ENCODE data around the gene PMM2. TPM values are rescaled to one million over a fixed set of nuclear protein-coding genes. Genes with fewer than 3 reads are reported as not detected.
A peak's percentile ranks its signal among the peaks of the same experiment; 100 is the strongest.

PMM2 gene
- total RNA-seq, 3 donors from 2014 or later = 46.4 to 77.9 (median 74.9) TPM

DNA sequence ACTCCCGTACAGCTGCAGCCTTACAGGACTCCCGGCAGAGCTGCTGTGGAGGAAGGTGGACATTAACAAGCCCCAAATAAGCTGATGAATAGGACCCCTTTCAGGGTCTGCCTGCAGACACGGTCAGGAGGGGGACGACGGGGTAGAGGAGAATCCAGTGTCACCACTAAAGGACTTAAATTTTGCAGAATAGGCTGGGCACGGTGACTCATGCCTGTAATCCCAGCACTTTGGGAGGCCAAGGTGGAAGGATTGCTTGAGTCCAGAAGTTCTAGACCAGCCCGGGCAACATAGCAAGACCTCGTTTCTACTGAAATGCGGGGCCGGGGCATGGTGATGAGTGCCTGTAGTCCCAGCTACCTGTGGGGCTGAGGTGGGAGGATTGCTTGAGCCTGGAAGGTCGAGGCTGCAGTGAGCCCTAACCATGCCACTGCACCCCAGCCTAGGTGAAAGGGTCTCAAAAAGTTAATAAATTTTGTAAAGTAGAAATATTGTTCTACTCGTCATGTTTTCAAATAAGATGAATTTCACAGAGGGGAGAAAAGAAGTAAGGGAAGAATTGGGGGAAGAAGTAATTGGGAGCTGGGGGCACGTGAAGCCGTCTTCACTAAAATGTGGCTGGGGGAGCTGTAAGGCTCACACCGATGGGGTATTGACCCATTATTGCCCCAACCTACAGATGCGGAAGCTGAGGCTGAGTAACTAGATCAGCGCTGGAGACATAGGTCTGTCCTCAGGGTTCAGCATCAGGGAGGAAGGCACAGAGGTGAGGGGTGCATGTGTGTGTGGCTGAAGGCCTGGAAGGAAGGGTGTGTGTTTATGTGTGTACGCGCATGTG lies 89.2 kb downstream of the PMM2 start:
- TF ChIP-seq, protein P1, sequence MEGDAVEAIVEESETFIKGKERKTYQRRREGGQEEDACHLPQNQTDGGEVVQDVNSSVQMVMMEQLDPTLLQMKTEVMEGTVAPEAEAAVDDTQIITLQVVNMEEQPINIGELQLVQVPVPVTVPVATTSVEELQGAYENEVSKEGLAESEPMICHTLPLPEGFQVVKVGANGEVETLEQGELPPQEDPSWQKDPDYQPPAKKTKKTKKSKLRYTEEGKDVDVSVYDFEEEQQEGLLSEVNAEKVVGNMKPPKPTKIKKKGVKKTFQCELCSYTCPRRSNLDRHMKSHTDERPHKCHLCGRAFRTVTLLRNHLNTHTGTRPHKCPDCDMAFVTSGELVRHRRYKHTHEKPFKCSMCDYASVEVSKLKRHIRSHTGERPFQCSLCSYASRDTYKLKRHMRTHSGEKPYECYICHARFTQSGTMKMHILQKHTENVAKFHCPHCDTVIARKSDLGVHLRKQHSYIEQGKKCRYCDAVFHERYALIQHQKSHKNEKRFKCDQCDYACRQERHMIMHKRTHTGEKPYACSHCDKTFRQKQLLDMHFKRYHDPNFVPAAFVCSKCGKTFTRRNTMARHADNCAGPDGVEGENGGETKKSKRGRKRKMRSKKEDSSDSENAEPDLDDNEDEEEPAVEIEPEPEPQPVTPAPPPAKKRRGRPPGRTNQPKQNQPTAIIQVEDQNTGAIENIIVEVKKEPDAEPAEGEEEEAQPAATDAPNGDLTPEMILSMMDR (IDR thresholded peaks at IDR 0.05) = no peak
- intact Hi-C loops (cut with DNase I, micrococcal nuclease) = loop anchor here (5.0 to 10.0 kb wide), 3 partner anchors 55 to 232 kb away; no protein-coding TSS in a partner anchor

DNA sequence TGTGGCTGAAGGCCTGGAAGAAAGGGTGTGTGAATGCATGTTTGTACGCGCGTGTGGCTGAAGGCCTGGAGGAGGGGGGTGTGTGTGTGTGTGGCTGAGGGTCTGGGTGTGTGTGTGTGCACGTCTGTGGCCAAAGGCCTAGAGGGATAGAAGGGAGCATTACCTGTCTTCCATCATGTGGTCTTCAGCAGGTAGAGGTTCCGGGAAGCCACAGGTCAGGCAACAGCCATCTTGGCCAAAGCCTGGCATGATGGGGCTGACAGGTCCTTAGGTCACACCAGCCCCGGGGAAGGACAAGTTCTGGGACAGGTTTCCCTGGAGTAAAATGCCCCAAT lies 89.8 kb downstream of the PMM2 start:
- peak in 1 of 3 donors; percentile 20 for DNase-seq
- Histone ChIP-seq H3K36me3 (ENCODE audit: low read depth) (no peaks in the 10 kb centered on the region), H3K9me3 (no peaks in the 10 kb centered on the region), H3K4me1 (ENCODE audit: low read depth) (peaks cover 21% of the 10 kb centered on the region), H3K4me3 (no peak overlapping the region)
- intact Hi-C loops (cut with DNase I, micrococcal nuclease) = loop anchor here (5.0 to 10.0 kb wide), 3 partner anchors 55 to 233 kb away; no protein-coding TSS in a partner anchor
- TF ChIP-seq, protein P1 (IDR thresholded peaks at IDR 0.05) = no peak
- ATAC-seq = no peak

More for the DNA sequence above, 89.2 kb downstream of the PMM2 start:
- Histone ChIP-seq H3K36me3 (ENCODE audit: low read depth) (no peaks in the 10 kb centered on the region), H3K4me1 (ENCODE audit: low read depth) (peaks cover 21% of the 10 kb centered on the region), H3K9me3 (no peaks in the 10 kb centered on the region), H3K4me3 (no peak overlapping the region)
- DNase-seq (peak in 2 of 3 donors; percentile 17 to 27), ATAC-seq (no peak)

DNA sequence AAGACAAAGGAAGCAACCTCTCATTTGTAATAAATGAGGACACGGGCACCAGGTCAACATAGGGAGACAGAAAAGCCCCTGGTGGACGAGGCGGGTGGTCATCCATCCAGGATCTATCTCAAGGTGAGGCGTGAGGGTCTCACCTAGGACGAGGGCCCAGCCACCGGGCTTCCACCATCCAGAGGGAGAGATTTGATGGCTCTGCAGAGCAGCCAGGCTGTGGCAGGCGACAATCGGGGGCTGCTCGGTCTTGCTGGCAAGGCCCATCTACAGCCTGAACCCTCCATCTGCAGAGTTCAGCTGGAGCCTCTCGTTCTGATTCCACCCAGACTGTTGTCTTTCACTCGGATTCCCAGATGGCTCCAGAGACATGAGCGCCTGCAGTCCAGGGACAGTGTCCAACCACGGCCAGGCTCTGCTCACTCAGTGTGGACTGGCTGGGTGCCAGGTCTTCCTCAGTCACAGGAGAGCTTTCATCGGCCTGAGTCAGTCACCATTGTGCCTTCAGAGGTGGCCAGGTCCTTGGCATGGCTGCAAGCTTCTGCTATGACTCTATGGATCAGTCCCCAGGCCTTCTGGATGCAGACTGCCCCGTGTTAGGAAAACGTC lies 90.4 kb downstream of the PMM2 start:
- intact Hi-C loops (cut with DNase I, micrococcal nuclease) = loop anchor here (5.0 to 10.0 kb wide), 3 partner anchors 54 to 233 kb away; no protein-coding TSS in a partner anchor
- DNase-seq = peak in 1 of 3 donors; percentile 41
- H3K9me3 ChIP-seq = no peaks in the 10 kb centered on the region
- no peaks in the 10 kb centered on the region for H3K36me3 ChIP-seq (ENCODE audit: low read depth)
- H3K4me3 ChIP-seq = no peak overlapping the region
- H3K4me1 ChIP-seq (ENCODE audit: low read depth) = peaks cover 21% of the 10 kb centered on the region
- TF ChIP-seq, protein P1 (IDR thresholded peaks at IDR 0.05) = no peak
- ATAC-seq = no peak

DNA sequence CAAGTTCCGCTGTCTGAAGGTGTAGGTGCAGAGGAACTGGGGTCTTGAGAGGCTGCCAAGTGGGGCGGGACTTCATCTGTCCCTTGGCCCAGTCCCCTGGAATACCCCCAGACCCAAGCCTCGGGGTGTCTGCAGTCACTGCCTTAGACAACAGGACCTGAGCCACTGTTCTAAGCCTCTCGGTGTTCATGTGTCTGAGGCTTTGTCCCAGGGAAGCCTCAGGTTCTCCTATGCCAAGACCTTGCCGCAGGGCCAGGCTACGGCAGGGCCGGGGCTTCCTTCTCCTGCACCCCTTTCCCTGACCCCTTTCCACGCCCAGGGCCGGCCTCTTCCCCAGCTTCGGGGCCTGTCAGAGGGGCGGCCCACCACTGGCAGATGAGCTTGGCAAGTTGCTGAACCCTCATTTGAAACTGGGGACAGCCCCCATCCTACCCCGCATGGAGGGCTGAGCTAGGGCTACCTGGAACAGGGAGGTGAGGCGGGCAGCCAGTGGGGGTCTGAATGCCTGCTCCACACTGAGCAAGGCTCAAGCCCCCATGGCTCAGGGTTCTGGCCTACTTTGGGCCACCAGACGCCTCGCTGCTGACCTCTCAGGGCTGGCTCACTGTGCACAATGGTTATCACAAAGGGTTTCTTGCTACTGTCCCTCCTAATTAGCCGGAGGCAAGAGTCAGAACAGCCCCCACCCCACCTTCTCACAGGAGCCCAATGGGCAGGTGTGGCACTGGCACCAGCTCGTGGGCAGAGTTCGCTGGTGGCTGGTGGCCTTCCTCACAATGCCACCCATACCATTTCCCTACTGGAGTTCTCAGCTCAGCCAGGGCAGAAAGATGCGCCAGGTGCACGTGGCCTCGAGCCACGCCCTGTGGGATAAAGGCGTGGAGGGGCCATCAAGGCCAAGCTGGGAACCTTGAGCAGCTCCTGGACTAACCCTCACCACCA lies 91.6 kb downstream of the PMM2 start:
- ATAC-seq (peak; percentile 6), DNase-seq (peak in 2 of 3 donors; percentile 43 to 47)
- TF ChIP-seq, protein P1 (IDR thresholded peaks at IDR 0.05) = no peak
- Histone ChIP-seq H3K4me1 (ENCODE audit: low read depth) (peaks cover 18% of the 10 kb centered on the region), H3K4me3 (no peak overlapping the region), H3K36me3 (ENCODE audit: low read depth) (peaks cover 4% of the 10 kb centered on the region), H3K9me3 (no peaks in the 10 kb centered on the region)
- intact Hi-C loops (cut with DNase I, micrococcal nuclease) = loop anchor here (5.0 to 10.0 kb wide), 3 partner anchors 53 to 234 kb away; no protein-coding TSS in a partner anchor
